Epithelial cell of proximal tubule (primary cell): ENCODE data around the gene KREMEN1. TPM values are rescaled to one million over a fixed set of nuclear protein-coding genes. Genes with fewer than 3 reads are reported as not detected.
"Not testable (repeated sequence)": the region's sequence is repeated elsewhere in the genome, so short reads cannot be mapped to it uniquely, and the experiment has no call there.

Experiments
- DNase-seq: peaks from one replicate; pipeline ENCODE4 v3.0.0-alpha.2; 2011; ENCODE audit warnings: low read depth
- H3K4me3 ChIP-seq: 2 replicates; pipeline ENCODE4 v1.5.1; 2011; ENCODE audit warnings: low read depth, mild to moderate bottlenecking, low read length
- CTCF ChIP-seq: conservative IDR thresholded peaks from 2 replicates; pipeline ENCODE4 v1.5.1; 2012; ENCODE audit warnings: low read depth, mild to moderate bottlenecking, low read length
- total RNA-seq: library from RNA; depleted of rRNA; stranded (reverse); fragments of >200 nt; gene quantifications from 2 replicates; pipeline ENCODE4 v1.2.3, GENCODE V29; 2015

The KREMEN1 gene
- total RNA-seq, 1 donor from 2014 or later, result 10.8 TPM

- no peak overlapping the region for H3K4me3 ChIP-seq
- DNase-seq, result no peak
- no peak for TF ChIP-seq CTCF
Observed at GRCh38 chr22:29113319-29113718, 40.5 kb downstream of the KREMEN1 start.

- H3K4me3 ChIP-seq, result no peak overlapping the region
- TF ChIP-seq CTCF, result no peak
- no peak for DNase-seq
Observed at GRCh38 chr22:29114392-29114791, 41.6 kb downstream of the KREMEN1 start.

GRCh38 chr22:29115682-29116288 lies 43.0 kb downstream of the KREMEN1 start:
- DNase-seq, result no peak
- no peak overlapping the region for H3K4me3 ChIP-seq
- TF ChIP-seq CTCF, result no peak

GRCh38 chr22:29116397-29117123 lies 43.7 kb downstream of the KREMEN1 start:
- DNase-seq, result no peak
- H3K4me3 ChIP-seq, result no peak overlapping the region
- TF ChIP-seq CTCF, result no peak

- no peak overlapping the region for H3K4me3 ChIP-seq
- no peak for TF ChIP-seq CTCF
- DNase-seq, result no peak
Observed at GRCh38 chr22:29117799-29118477, 45.1 kb downstream of the KREMEN1 start.

GRCh38 chr22:29120098-29120912 lies 47.5 kb downstream of the KREMEN1 start:
- not testable (repeated sequence) for H3K4me3 ChIP-seq, DNase-seq

GRCh38 chr22:29121124-29121523 lies 48.3 kb downstream of the KREMEN1 start:
- H3K4me3 ChIP-seq, result no peak overlapping the region
- no peak for TF ChIP-seq CTCF
- DNase-seq, result no peak
